Measurements from ENCODE around the gene NOS1AP. TPM values are rescaled to one million over a fixed set of nuclear protein-coding genes. Genes with fewer than 3 reads are reported as not detected.

The NOS1AP gene
- total RNA-seq, 1 experiment from 2014 or later, result 9.0 TPM

GRCh38 chr1:162242804-162243203 is 173.3 kb downstream of the NOS1AP start:
- DNase-seq (ENCODE audit: low spot score), result no peak

- no peak for DNase-seq (ENCODE audit: low spot score)
Observed at GRCh38 chr1:162248854-162249535, 179.5 kb downstream of the NOS1AP start.

- no peak for DNase-seq (ENCODE audit: low spot score)
Observed at GRCh38 chr1:162250004-162250730, 180.7 kb downstream of the NOS1AP start.

GRCh38 chr1:162251102-162251501 is 181.6 kb downstream of the NOS1AP start:
- no peak for DNase-seq (ENCODE audit: low spot score)

DNA sequence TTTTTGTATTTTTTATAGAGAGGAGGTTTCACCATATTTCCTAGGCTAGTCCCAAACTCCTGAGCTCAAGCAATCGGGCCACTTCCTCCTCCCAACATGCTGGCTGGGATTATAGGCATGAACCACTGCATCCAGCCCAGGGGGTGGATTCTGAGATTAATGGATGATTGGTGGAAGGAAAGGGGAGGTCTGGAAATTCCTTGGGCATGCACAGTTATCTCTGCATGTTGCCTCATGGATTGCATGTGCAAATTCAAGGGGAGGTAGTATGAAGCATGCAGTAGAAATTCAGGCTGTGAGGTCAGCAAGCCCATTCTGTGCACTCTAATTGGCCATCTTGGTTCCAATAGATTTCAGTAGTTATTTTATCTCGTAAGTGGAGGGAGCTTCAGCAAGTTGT is 182.7 kb downstream of the NOS1AP start:
- DNase-seq (ENCODE audit: low spot score), result no peak

GRCh38 chr1:162253790-162254189 is 184.3 kb downstream of the NOS1AP start:
- DNase-seq (ENCODE audit: low spot score), result no peak

GRCh38 chr1:162256287-162256686 is 186.8 kb downstream of the NOS1AP start:
- DNase-seq (ENCODE audit: low spot score), result no peak

GRCh38 chr1:162258394-162258793 is 188.9 kb downstream of the NOS1AP start:
- DNase-seq (ENCODE audit: low spot score), result no peak

- DNase-seq (ENCODE audit: low spot score), result no peak
Observed at GRCh38 chr1:162259894-162260455, 190.5 kb downstream of the NOS1AP start.

GRCh38 chr1:162264108-162264507 is 194.6 kb downstream of the NOS1AP start:
- DNase-seq (ENCODE audit: low spot score), result no peak

GRCh38 chr1:162265983-162266382 is 196.5 kb downstream of the NOS1AP start:
- DNase-seq (ENCODE audit: low spot score), result no peak

DNA sequence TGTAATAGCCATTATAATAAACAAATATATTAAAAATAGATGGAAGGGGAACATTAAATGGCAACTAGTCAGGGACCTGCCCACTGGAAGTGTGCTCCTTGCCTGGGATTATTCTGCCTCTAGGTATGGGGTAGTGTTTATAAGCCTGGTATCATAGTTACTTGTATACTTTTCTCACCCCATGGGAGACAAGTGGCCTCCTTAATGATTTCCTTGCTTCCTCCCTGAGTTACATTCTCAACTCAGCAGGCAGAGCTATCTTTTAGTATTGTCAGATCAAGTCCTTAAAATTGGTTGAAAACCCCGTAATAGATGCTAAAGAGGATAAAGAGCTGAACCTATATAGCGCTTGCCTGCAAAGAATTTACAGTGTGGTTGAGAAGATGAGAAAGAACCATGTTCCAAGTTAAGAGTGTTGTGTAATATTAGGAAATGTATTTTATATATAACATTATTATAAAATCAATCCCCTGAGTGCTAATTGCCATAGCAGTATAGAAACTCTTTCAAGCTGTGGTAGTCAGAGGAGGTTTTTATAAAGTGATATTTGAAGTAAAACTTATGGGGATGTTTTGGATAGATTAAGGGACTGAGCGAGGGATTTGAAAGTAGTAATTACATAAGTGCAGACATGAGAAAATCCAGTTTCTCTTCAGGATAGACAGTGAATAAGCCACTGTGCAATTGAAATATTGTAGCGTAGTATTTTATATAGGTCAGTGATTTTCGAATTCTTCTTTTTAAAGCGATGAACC is 200.7 kb downstream of the NOS1AP start:
- no peak for DNase-seq (ENCODE audit: low spot score)

GRCh38 chr1:162271972-162272371 is 202.5 kb downstream of the NOS1AP start:
- DNase-seq (ENCODE audit: low spot score), result no peak

- DNase-seq (ENCODE audit: low spot score), result no peak
Observed at GRCh38 chr1:162272419-162272818, 202.9 kb downstream of the NOS1AP start.

DNA sequence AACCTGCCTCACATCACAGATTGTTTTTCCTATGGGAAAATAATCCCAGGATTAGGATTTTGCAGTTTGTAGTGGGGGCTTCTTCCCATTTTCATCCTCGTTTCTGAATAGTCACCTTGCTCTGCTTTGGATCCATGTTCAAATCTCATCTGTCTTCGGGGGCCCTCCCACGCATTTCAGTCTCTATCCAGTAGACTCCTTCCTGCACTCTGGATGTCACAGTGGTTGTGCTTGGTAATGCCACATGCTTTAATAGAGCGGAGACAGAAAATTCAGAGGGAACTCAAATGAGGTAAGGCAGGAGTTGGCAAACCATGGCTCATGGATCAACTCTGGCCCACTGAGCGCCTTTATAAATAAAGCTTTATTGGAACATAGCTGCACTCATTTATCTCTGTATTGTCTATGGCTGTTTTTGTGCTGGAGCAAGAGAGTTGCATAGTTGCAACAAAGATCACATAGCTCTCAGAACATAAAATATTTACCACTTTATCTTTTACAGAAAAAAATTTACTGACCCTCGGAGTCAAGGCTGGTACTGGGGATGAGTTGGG is 206.2 kb downstream of the NOS1AP start:
- DNase-seq (ENCODE audit: low spot score), result no peak

DNA sequence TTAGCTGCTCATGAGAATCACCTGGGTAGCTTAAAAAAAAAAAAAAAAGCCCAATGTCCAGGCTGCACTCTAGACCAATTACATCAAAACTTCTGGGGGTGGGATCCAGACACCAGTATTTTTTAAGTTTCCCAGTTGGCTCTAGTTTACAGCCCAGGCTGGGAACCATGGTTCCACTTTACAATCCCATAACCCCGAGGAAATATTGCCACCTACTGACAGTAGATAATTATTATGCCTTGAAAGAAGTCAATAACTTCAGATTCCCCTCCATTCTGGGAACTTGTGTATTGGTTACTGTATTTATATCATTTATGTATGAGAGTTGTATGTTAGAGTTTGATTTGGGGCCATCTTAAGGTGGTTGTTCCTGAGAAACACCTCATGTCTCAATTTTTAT is 207.0 kb downstream of the NOS1AP start:
- peak; percentile 68 for DNase-seq (ENCODE audit: low spot score)

DNA sequence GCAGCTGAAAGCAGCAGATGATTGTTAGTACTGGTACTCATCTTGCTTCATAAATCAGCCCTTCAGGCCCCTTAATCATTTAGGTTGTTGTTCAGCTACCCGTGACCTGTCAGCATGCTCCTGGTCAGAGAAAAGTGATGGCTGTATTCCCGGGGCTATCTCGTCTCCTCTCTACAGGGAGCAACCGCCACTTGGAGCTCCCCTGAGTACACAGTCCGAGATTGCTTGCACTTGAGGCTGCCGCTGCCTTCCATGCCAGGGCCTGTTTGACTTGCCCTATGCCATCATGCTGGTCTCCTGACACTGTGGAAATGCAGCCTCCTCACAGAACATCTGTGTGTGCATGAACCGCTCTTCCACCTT is 209.6 kb downstream of the NOS1AP start:
- DNase-seq (ENCODE audit: low spot score), result no peak

DNA sequence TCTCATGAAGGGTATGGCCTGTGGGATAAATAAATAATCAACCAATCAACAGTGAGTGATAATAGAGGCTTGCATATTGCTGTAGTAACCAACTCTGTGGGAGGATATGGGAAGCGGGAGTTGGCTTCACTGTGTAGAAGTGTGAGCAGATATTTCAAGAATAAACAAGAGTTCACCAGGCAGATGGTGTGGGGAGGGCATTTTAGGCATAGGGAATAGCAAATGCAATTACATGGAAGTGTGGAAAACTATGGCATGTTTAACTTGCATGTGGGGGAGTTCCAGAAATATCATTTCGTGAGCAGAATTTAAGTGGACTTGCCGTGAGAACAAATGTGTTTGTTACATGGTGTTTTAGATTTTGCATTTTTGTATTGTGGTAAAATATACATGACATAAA is 211.9 kb downstream of the NOS1AP start:
- DNase-seq (ENCODE audit: low spot score), result no peak

DNA sequence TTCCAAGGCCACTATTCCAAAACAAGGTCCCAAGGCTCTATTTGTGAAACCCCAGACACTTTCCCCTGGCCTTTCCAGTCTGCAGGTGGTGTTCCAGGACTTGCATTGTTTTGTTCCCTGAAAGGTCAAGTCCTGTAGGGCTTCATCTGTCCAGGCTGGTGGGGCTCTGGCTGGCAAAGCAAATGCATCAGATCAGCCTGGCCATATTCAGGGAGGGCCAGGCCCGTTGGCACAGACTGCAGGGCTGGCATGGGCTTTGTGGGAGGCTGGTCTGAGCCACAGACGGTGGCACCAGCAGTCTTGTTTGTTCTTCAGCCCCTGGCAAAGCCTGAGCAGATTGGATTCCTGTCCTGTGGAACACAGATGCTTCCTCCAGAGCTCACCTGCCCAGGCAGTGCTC is 214.2 kb downstream of the NOS1AP start:
- no peak for DNase-seq (ENCODE audit: low spot score)

GRCh38 chr1:162284206-162284955 is 214.9 kb downstream of the NOS1AP start:
- no peak for DNase-seq (ENCODE audit: low spot score)

- DNase-seq (ENCODE audit: low spot score), result peak; percentile 89
Observed at GRCh38 chr1:162285149-162285561, 215.7 kb downstream of the NOS1AP start.
